22Rv1 (cell line): ENCODE data around the gene IGF1R.

Experiments
- H3K27ac ChIP-seq: fragments of 450-650 bp; 2 replicates; pipeline ENCODE4 v1.5.1; 2017
- CTCF ChIP-seq: fragments of 450-650 bp; IDR thresholded peaks from 2 replicates; pipeline ENCODE4 v1.5.1; 2017; ENCODE audit warnings: mild to moderate bottlenecking
- ZFX ChIP-seq: fragments of 450-650 bp; IDR thresholded peaks from 2 replicates; pipeline ENCODE4 v1.6.1; 2017; ENCODE audit warnings: antibody characterized with exemption, borderline replicate concordance

Gene IGF1R

GRCh38 chr15:99006146-99006545 is 357.8 kb downstream of the IGF1R start:
- TF ChIP-seq ZFX (no peak), CTCF (no peak)
- H3K27ac ChIP-seq: no peak overlapping the region

GRCh38 chr15:99006904-99007495 is 358.7 kb downstream of the IGF1R start:
- no peak for TF ChIP-seq CTCF
- TF ChIP-seq ZFX: no peak
- H3K27ac ChIP-seq: no peak overlapping the region

GRCh38 chr15:99009741-99010330 is 361.5 kb downstream of the IGF1R start:
- no peak for TF ChIP-seq CTCF
- no peak for TF ChIP-seq ZFX
- no peak overlapping the region for H3K27ac ChIP-seq

- no peak overlapping the region for H3K27ac ChIP-seq
- TF ChIP-seq CTCF (no peak), ZFX (no peak)
These were observed 362.4 kb downstream of the IGF1R start for GRCh38 chr15:99010768-99011167.
